Smooth muscle cell (in vitro differentiated cells): Measurements from ENCODE around the gene TNFAIP3. TPM values are rescaled to one million over a fixed set of nuclear protein-coding genes. Genes with fewer than 3 reads are reported as not detected.
"Not testable (repeated sequence)": the region's sequence is repeated elsewhere in the genome, so short reads cannot be mapped to it uniquely, and the experiment has no call there.

Experiments used
- DNase-seq: peaks from one replicate; lab custom pipeline; 2025; ENCODE audit not compliant: unreplicated experiment; lab: John Stamatoyannopoulos, UW
- H2AFZ ChIP-seq: fragments of 200-600 bp; sonication (generic); 2 replicates; pipeline ENCODE4 v1.6.0; 2016; ENCODE audit warnings: antibody characterized with exemption, low read depth, mild to moderate bottlenecking
- H3F3A ChIP-seq: fragments of 200-600 bp; sonication (generic); 2 replicates; pipeline ENCODE4 v1.6.0; 2017; ENCODE audit warnings: antibody characterized with exemption, low read depth
- H3K27ac ChIP-seq: fragments of 200-600 bp; sonication (generic); 2 replicates; pipeline ENCODE4 v1.5.1; 2016; ENCODE audit warnings: low read depth, mild to moderate bottlenecking
- H3K27me3 ChIP-seq: fragments of 200-600 bp; sonication (generic); 2 replicates; pipeline ENCODE4 v1.6.1; 2016; ENCODE audit warnings: low read depth, mild to moderate bottlenecking
- H3K36me3 ChIP-seq: fragments of 200-600 bp; sonication (generic); 2 replicates; pipeline ENCODE4 v1.5.1; 2016; ENCODE audit warnings: low read depth
- H3K4me1 ChIP-seq: fragments of 200-600 bp; sonication (generic); 2 replicates; pipeline ENCODE4 v1.5.1; 2016; ENCODE audit warnings: low read depth
- H3K4me2 ChIP-seq: fragments of 200-600 bp; sonication (generic); 2 replicates; pipeline ENCODE4 v1.6.0; 2016; ENCODE audit warnings: mild to moderate bottlenecking
- H3K4me3 ChIP-seq: fragments of 200-600 bp; sonication (generic); 2 replicates; pipeline ENCODE4 v1.5.1; 2016; ENCODE audit warnings: mild to moderate bottlenecking
- H3K79me2 ChIP-seq: fragments of 200-600 bp; sonication (generic); 2 replicates; pipeline ENCODE4 v1.6.0; 2016; ENCODE audit warnings: low read depth, mild to moderate bottlenecking
- H3K9ac ChIP-seq: fragments of 200-600 bp; sonication (generic); 2 replicates; pipeline ENCODE4 v1.6.0; 2016; ENCODE audit warnings: low read depth
- H3K9me3 ChIP-seq: fragments of 200-600 bp; sonication (generic); replicated peaks from 2 replicates; pipeline ENCODE4 v1.5.1; 2016; ENCODE audit warnings: low read depth
- H4K20me1 ChIP-seq: fragments of 200-600 bp; sonication (generic); 2 replicates; pipeline ENCODE4 v1.6.0; 2016; ENCODE audit warnings: low read depth
- CTCF ChIP-seq: fragments of 200-600 bp; sonication (generic); IDR thresholded peaks from 2 replicates; pipeline ENCODE4 v1.5.1; 2017; ENCODE audit warnings: borderline replicate concordance, mild to moderate bottlenecking, antibody characterized with exemption; ENCODE audit not compliant: insufficient read depth, poor library complexity, severe bottlenecking
- WGBS: methylation state at CpG from one replicate; pipeline ENCODE4 v1.1.7; 2016; ENCODE audit warnings: low lambda C conversion rate; 5-methylcytosine and 5-hydroxymethylcytosine counted together
- polyA plus RNA-seq: library from polyadenylated mRNA; unstranded; fragments of >200 nt; fragmentation: Nextera tagmentation; extraction: Ambion mirVana; gene quantifications from 2 replicates; pipeline ENCODE4 v1.2.1, GENCODE V29; 2016
- total RNA-seq: library from RNA; depleted of rRNA; stranded (reverse); fragments of >200 nt; gene quantifications from 2 replicates; pipeline ENCODE4 v1.2.3, GENCODE V29; 2014

The TNFAIP3 gene
- total and polyA plus RNA-seq, 2 experiments from 2014 or later = 32.2 to 33.8 TPM

- H4K20me1 ChIP-seq = peaks cover 11% of the 10 kb centered on the region
- no peak for DNase-seq
- no peaks in the 10 kb centered on the region for H3K4me1 ChIP-seq
- H3K27me3 ChIP-seq = no peaks in the 10 kb centered on the region
- H3K9ac ChIP-seq = no peak overlapping the region
- no peak overlapping the region for H2AFZ ChIP-seq
- H3K9me3 ChIP-seq = no peaks in the 10 kb centered on the region
- TF ChIP-seq CTCF = no peak
- no peak overlapping the region for H3K4me3 ChIP-seq
- no peaks in the 10 kb centered on the region for H3K79me2 ChIP-seq
- whole genome bisulfite sequencing = 98% methylated on average over 2 of the region's 2 CpGs
- no peaks in the 10 kb centered on the region for H3F3A ChIP-seq
- H3K27ac ChIP-seq = no peak overlapping the region
- H3K4me2 ChIP-seq = no peak overlapping the region
- H3K36me3 ChIP-seq = peaks cover 37% of the 10 kb centered on the region
Measured at GRCh38 chr6:137882225-137882961, 15.3 kb downstream of the TNFAIP3 start.

GRCh38 chr6:137883400-137884148 lies 16.5 kb downstream of the TNFAIP3 start:
- H3K9me3 ChIP-seq = no peaks in the 10 kb centered on the region
- no peak for DNase-seq
- H3K79me2 ChIP-seq = no peaks in the 10 kb centered on the region
- H3K27me3 ChIP-seq = no peaks in the 10 kb centered on the region
- WGBS = 83% methylated on average over 7 of the region's 7 CpGs
- no peaks in the 10 kb centered on the region for H3K4me1 ChIP-seq
- no peak overlapping the region for H3K9ac ChIP-seq
- no peak for TF ChIP-seq CTCF
- H4K20me1 ChIP-seq = peaks cover 11% of the 10 kb centered on the region
- no peak overlapping the region for H2AFZ ChIP-seq
- H3K4me3 ChIP-seq = no peak overlapping the region
- H3K36me3 ChIP-seq = peaks cover 28% of the 10 kb centered on the region
- H3K4me2 ChIP-seq = no peak overlapping the region
- no peak overlapping the region for H3K27ac ChIP-seq
- H3F3A ChIP-seq = no peaks in the 10 kb centered on the region

GRCh38 chr6:137884149-137884909 lies 17.3 kb downstream of the TNFAIP3 start:
- no peaks in the 10 kb centered on the region for H3K79me2 ChIP-seq
- H3K4me3 ChIP-seq = no peak overlapping the region
- H3K36me3 ChIP-seq = peaks cover 20% of the 10 kb centered on the region
- TF ChIP-seq CTCF = no peak
- 95% methylated on average over 5 of the region's 5 CpGs for WGBS
- no peak for DNase-seq
- no peak overlapping the region for H3K4me2 ChIP-seq
- H3K27ac ChIP-seq = no peak overlapping the region
- no peak overlapping the region for H3K9ac ChIP-seq
- H3F3A ChIP-seq = no peaks in the 10 kb centered on the region
- H3K27me3 ChIP-seq = no peaks in the 10 kb centered on the region
- no peak overlapping the region for H2AFZ ChIP-seq
- no peaks in the 10 kb centered on the region for H3K4me1 ChIP-seq
- peaks cover 7% of the 10 kb centered on the region for H4K20me1 ChIP-seq
- no peaks in the 10 kb centered on the region for H3K9me3 ChIP-seq

GRCh38 chr6:137884910-137885229 lies 17.8 kb downstream of the TNFAIP3 start:
- not testable (repeated sequence) for H3K4me3 ChIP-seq, H3F3A ChIP-seq

GRCh38 chr6:137886226-137886625 lies 19.2 kb downstream of the TNFAIP3 start:
- not testable (repeated sequence) for H4K20me1 ChIP-seq, H3K27me3 ChIP-seq, H3K9ac ChIP-seq, H3K4me3 ChIP-seq, H3F3A ChIP-seq, H3K4me1 ChIP-seq, H2AFZ ChIP-seq, H3K4me2 ChIP-seq, DNase-seq, H3K9me3 ChIP-seq, H3K79me2 ChIP-seq, H3K27ac ChIP-seq
- H3K36me3 ChIP-seq = peaks cover 13% of the 10 kb centered on the region
- WGBS = 90% methylated on average over 3 of the region's 3 CpGs

More at GRCh38 chr6:137884910-137885229, 17.8 kb downstream of the TNFAIP3 start:
- H3K27me3 ChIP-seq, H4K20me1 ChIP-seq, H3K79me2 ChIP-seq, H3K9me3 ChIP-seq, H3K9ac ChIP-seq, H3K27ac ChIP-seq, H3K4me1 ChIP-seq, H3K4me2 ChIP-seq, DNase-seq, H2AFZ ChIP-seq: not testable (repeated sequence)
- peaks cover 18% of the 10 kb centered on the region for H3K36me3 ChIP-seq
